HepG2 (cell line): Measurements from ENCODE around the gene ELMOD3. TPM values are rescaled to one million over a fixed set of nuclear protein-coding genes. Genes with fewer than 3 reads are reported as not detected.

Experiments used
- AHDC1 ChIP-seq: sonication (generic); formaldehyde crosslinking; IDR thresholded peaks from 2 replicates; pipeline ENCODE4 v1.5.1; 2020; ENCODE audit warnings: mild to moderate bottlenecking, missing genetic modification reagents, borderline replicate concordance
- AHR ChIP-seq: IDR thresholded peaks from 2 replicates; pipeline ENCODE4 v1.6.1; 2018; ENCODE audit warnings: missing genetic modification reagents, missing compliant biosample characterization
- CBFB ChIP-seq: sonication (generic); formaldehyde crosslinking; IDR thresholded peaks from 2 replicates; pipeline ENCODE4 v1.4.0; 2020; ENCODE audit warnings: missing genetic modification reagents
- HDAC2 ChIP-seq: sonication (generic); formaldehyde crosslinking; IDR thresholded peaks from 2 replicates; pipeline ENCODE4 v1.4.0; 2020; ENCODE audit warnings: missing genetic modification reagents
- ISX ChIP-seq: sonication (generic); formaldehyde crosslinking; conservative IDR thresholded peaks from 2 replicates; pipeline ENCODE4 v1.5.0; 2020; ENCODE audit warnings: missing genetic modification reagents
- KDM2A ChIP-seq: sonication (generic); formaldehyde crosslinking; IDR thresholded peaks from 2 replicates; pipeline ENCODE4 v1.4.0; 2020; ENCODE audit warnings: low read depth, missing genetic modification reagents, borderline replicate concordance
- KLF16 ChIP-seq, 2 experiments: sonication (generic) in 1 of 2; formaldehyde crosslinking in 1 of 2; IDR thresholded peaks; 2 replicates each; pipeline versions ENCODE4 v1.6.1 to v1.8.0; 2016 to 2023; ENCODE audit warnings: missing genetic modification reagents in 2 of 2, missing compliant biosample characterization in 1 of 2
- MZF1 ChIP-seq: sonication (generic); formaldehyde crosslinking; IDR thresholded peaks from 2 replicates; pipeline ENCODE4 v1.8.1; 2023; ENCODE audit warnings: mild to moderate bottlenecking, missing genetic modification reagents, borderline replicate concordance
- NONO ChIP-seq, 2 experiments: fragments of 450-650 bp in 1 of 2; sonication (generic) in 1 of 2; formaldehyde crosslinking in 1 of 2; IDR thresholded peaks in 1 of 2; conservative IDR thresholded peaks in 1 of 2; 2 replicates each; pipeline versions ENCODE4 v1.6.1 to v1.8.0; 2017 to 2022; ENCODE audit warnings: mild to moderate bottlenecking in 1 of 2, missing genetic modification reagents in 1 of 2, moderate library complexity in 1 of 2
- THRA ChIP-seq: sonication (generic); formaldehyde crosslinking; IDR thresholded peaks from 2 replicates; pipeline ENCODE4 v1.4.0; 2020; ENCODE audit warnings: missing genetic modification reagents, borderline replicate concordance
- ZBTB39 ChIP-seq: sonication (generic); formaldehyde crosslinking; IDR thresholded peaks from 2 replicates; pipeline ENCODE4 v1.5.0; 2020; ENCODE audit warnings: missing genetic modification reagents
- ZC3H13 ChIP-seq: sonication (generic); formaldehyde crosslinking; IDR thresholded peaks from 2 replicates; pipeline ENCODE4 v1.8.1; 2023; ENCODE audit warnings: mild to moderate bottlenecking, missing genetic modification reagents, moderate library complexity
- ZNF256 ChIP-seq: sonication (generic); formaldehyde crosslinking; conservative IDR thresholded peaks from 2 replicates; pipeline ENCODE4 v1.4.0; 2020; ENCODE audit warnings: missing genetic modification reagents
- ZNF550 ChIP-seq: sonication (generic); formaldehyde crosslinking; IDR thresholded peaks from 2 replicates; pipeline ENCODE4 v1.4.0; 2020; ENCODE audit warnings: mild to moderate bottlenecking, missing genetic modification reagents, borderline replicate concordance
- ZNF614 ChIP-seq: IDR thresholded peaks from 2 replicates; pipeline ENCODE4 v1.6.1; 2018; ENCODE audit warnings: missing biosample characterization, missing genetic modification reagents, inconsistent platforms, borderline replicate concordance
- polyA plus RNA-seq, 8 experiments: library from polyadenylated mRNA; depleted of rRNA in 3 of 8; stranded (reverse) in 7 of 8; unstranded in 1 of 8; fragments of >200 nt; fragmentation: Illumina TruSeq in 4 of 8; extraction: Trizol in 4 of 8; gene quantifications; 2 replicates each; pipeline versions ENCODE4 v1.2.1 to v1.2.3, GENCODE V29; 2011 to 2016; ENCODE audit warnings: low read depth in 4 of 8, missing spikeins in 1 of 8, mixed read lengths in 1 of 8; ENCODE audit not compliant: insufficient read depth in 1 of 8
- total RNA-seq, 5 experiments: library from RNA; depleted of rRNA; stranded (reverse); fragments of >200 nt; fragmentation: Illumina TruSeq; extraction: Trizol; gene quantifications; 2 replicates each; pipeline ENCODE4 v1.2.3, GENCODE V29; 2016; ENCODE audit warnings: low read depth in 1 of 5
- TF ChIP-seq, protein P1 (sequence below): sonication (generic); formaldehyde crosslinking; IDR thresholded peaks from 2 replicates; pipeline ENCODE4 v1.4.0; 2020; ENCODE audit warnings: missing genetic modification reagents, mild to moderate bottlenecking, borderline replicate concordance

The ELMOD3 gene
- total and polyA plus RNA-seq, 2 of the 13 experiments (the other 11 are each of a cell fraction or from before 2014, with no cell fraction given), result 13.3 to 19.5 TPM

GRCh38 chr2:85419009-85419675 lies 64.6 kb downstream of the ELMOD3 start (continued):
- no peak; the same call in 1 of the 2 replicates for TF ChIP-seq THRA
- TF ChIP-seq ZNF550 (CRISPR knock-in tag), result peak; percentile 83; the same call in 1 of the 2 replicates
- TF ChIP-seq NONO (IDR thresholded peaks at IDR 0.05), result no peak
- TF ChIP-seq NONO (CRISPR knock-in tag; conservative IDR thresholded peaks at IDR 0.05), result no peak
- TF ChIP-seq ZNF614 (CRISPR knock-in tag), result no peak
- TF ChIP-seq ZNF256 (CRISPR knock-in tag), result 0 out of 2 replicates have a peak, but pooled peaks have one; percentile 33
- TF ChIP-seq, protein P1, sequence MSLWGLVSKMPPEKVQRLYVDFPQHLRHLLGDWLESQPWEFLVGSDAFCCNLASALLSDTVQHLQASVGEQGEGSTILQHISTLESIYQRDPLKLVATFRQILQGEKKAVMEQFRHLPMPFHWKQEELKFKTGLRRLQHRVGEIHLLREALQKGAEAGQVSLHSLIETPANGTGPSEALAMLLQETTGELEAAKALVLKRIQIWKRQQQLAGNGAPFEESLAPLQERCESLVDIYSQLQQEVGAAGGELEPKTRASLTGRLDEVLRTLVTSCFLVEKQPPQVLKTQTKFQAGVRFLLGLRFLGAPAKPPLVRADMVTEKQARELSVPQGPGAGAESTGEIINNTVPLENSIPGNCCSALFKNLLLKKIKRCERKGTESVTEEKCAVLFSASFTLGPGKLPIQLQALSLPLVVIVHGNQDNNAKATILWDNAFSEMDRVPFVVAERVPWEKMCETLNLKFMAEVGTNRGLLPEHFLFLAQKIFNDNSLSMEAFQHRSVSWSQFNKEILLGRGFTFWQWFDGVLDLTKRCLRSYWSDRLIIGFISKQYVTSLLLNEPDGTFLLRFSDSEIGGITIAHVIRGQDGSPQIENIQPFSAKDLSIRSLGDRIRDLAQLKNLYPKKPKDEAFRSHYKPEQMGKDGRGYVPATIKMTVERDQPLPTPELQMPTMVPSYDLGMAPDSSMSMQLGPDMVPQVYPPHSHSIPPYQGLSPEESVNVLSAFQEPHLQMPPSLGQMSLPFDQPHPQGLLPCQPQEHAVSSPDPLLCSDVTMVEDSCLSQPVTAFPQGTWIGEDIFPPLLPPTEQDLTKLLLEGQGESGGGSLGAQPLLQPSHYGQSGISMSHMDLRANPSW (CRISPR knock-in tag), result no peak
- no peak for TF ChIP-seq HDAC2
- 0 out of 2 replicates have a peak, but pooled peaks have one; percentile 8 for TF ChIP-seq KDM2A (CRISPR knock-in tag)
- no peak for TF ChIP-seq MZF1
- TF ChIP-seq AHDC1 (CRISPR knock-in tag), result 0 out of 2 replicates have a peak, but pooled peaks have one; percentile 65
- TF ChIP-seq CBFB (CRISPR knock-in tag), result no peak
- TF ChIP-seq ISX (CRISPR knock-in tag), result no peak
- TF ChIP-seq ZBTB39 (CRISPR knock-in tag), result no peak
- TF ChIP-seq ZC3H13 (CRISPR knock-in tag), result no peak
- TF ChIP-seq AHR (CRISPR knock-in tag), result peak; percentile 19; the same call in 1 of the 2 replicates
- no peak; a peak in 1 of 4 replicates for TF ChIP-seq KLF16 (CRISPR knock-in tag; IDR thresholded peaks at IDR 0.05)
